Measurements from ENCODE around the gene TMEM272. TPM values are rescaled to one million over a fixed set of nuclear protein-coding genes. Genes with fewer than 3 reads are reported as not detected.
A peak's percentile ranks its signal among the peaks of the same experiment; 100 is the strongest.

TMEM272 gene
- total RNA-seq, 2 experiments from 2014 or later = 0.10 to 0.31 TPM

GRCh38 chr13:51772781-51773180 is 72.2 kb downstream of the TMEM272 start:
- ChIA-PET POLR2A (no interaction called here), CTCF (no interaction called here)
- no peak overlapping the region for H3K27ac Mint-ChIP-seq
- H3K27me3 Mint-ChIP-seq = no peaks in the 10 kb centered on the region
- H3K9me3 Mint-ChIP-seq = no peaks in the 10 kb centered on the region
- no peak for DNase-seq
- no peaks in the 10 kb centered on the region for H3K4me1 Mint-ChIP-seq (ENCODE audit: low read depth)
- peaks cover 2% of the 10 kb centered on the region for H3K36me3 Mint-ChIP-seq
- intact Hi-C loops (cut with micrococcal nuclease) = no loop called here
- H3K4me3 Mint-ChIP-seq = no peak overlapping the region

DNA sequence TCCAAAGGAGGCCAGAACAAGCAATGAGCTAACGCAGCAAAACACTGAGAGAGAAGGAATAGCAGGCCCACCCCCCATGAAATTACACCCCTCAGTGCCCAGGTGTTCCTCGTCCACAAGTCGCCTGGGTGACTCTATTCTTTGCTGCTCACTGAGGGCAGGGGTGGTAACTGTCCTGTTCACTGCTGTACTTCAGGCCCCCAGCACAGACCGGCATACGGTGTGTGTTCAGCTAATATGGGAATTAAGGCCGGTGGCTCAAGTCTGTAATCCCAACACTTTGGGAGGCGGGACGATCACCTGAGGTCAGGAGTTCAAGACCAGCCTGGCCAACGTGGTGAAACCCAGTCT is 72.9 kb downstream of the TMEM272 start:
- ChIA-PET POLR2A (no interaction called here), CTCF (no interaction called here)
- Mint-ChIP-seq H3K9me3 (no peaks in the 10 kb centered on the region), H3K27me3 (no peaks in the 10 kb centered on the region), H3K27ac (no peak overlapping the region), H3K4me3 (no peak overlapping the region), H3K36me3 (peaks cover 2% of the 10 kb centered on the region), H3K4me1 (ENCODE audit: low read depth) (no peaks in the 10 kb centered on the region)
- no peak for DNase-seq
- intact Hi-C loops (cut with micrococcal nuclease) = no loop called here

- Mint-ChIP-seq H3K4me1 (ENCODE audit: low read depth) (no peaks in the 10 kb centered on the region), H3K27me3 (no peaks in the 10 kb centered on the region), H3K9me3 (no peaks in the 10 kb centered on the region), H3K4me3 (no peak overlapping the region), H3K36me3 (peaks cover 2% of the 10 kb centered on the region), H3K27ac (no peak overlapping the region)
- ChIA-PET POLR2A (no interaction called here), CTCF (no interaction called here)
- intact Hi-C loops (cut with micrococcal nuclease) = no loop called here
- DNase-seq = no peak
Measured at GRCh38 chr13:51771418-51772104, 73.4 kb downstream of the TMEM272 start.

GRCh38 chr13:51770681-51771417 is 74.1 kb downstream of the TMEM272 start:
- ChIA-PET POLR2A (no interaction called here), CTCF (no interaction called here)
- DNase-seq = no peak
- intact Hi-C loops (cut with micrococcal nuclease) = no loop called here
- H3K27ac Mint-ChIP-seq = no peak overlapping the region
- no peaks in the 10 kb centered on the region for H3K27me3 Mint-ChIP-seq
- no peaks in the 10 kb centered on the region for H3K9me3 Mint-ChIP-seq
- H3K4me1 Mint-ChIP-seq (ENCODE audit: low read depth) = peaks cover 4% of the 10 kb centered on the region
- peaks cover 2% of the 10 kb centered on the region for H3K36me3 Mint-ChIP-seq
- no peak overlapping the region for H3K4me3 Mint-ChIP-seq

DNA sequence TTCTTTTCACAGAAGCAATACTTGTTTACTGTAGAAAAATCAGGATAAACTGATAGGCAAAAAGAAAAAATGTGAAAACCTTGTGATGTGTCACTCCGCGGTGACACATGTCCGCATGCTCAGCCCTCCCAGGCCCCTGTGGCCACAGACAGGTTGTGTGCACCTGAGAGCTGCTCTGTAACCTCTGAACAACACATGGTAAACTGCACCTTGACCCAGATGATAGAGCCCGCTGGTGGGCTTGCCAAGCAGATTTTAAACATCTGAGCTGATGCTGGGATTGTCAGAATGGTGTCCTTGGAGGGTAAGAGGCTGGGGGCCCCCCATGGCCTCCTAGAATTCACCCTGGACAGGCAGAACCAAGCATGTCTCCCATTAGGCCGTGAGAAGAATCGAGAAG is 74.8 kb downstream of the TMEM272 start:
- no peak for DNase-seq
- POLR2A ChIA-PET = no interaction called here
- H3K4me3 Mint-ChIP-seq = no peak overlapping the region
- no peaks in the 10 kb centered on the region for H3K27me3 Mint-ChIP-seq
- CTCF ChIA-PET = no interaction called here
- H3K9me3 Mint-ChIP-seq = no peaks in the 10 kb centered on the region
- intact Hi-C loops (cut with micrococcal nuclease) = no loop called here
- H3K36me3 Mint-ChIP-seq = peaks cover 2% of the 10 kb centered on the region
- no peak overlapping the region for H3K27ac Mint-ChIP-seq
- H3K4me1 Mint-ChIP-seq (ENCODE audit: low read depth) = peaks cover 11% of the 10 kb centered on the region

- Mint-ChIP-seq H3K9me3 (no peaks in the 10 kb centered on the region), H3K27ac (no peak overlapping the region), H3K27me3 (no peaks in the 10 kb centered on the region), H3K4me1 (ENCODE audit: low read depth) (peaks cover 17% of the 10 kb centered on the region), H3K36me3 (peaks cover 2% of the 10 kb centered on the region), H3K4me3 (no peak overlapping the region)
- CTCF ChIA-PET = no interaction called here
- POLR2A ChIA-PET = no interaction called here
- DNase-seq = no peak
- intact Hi-C loops (cut with micrococcal nuclease) = loop anchor here (10.0 kb wide), 1 partner anchor 155 kb away; no protein-coding TSS in a partner anchor
Measured at GRCh38 chr13:51769455-51770127, 75.4 kb downstream of the TMEM272 start.

DNA sequence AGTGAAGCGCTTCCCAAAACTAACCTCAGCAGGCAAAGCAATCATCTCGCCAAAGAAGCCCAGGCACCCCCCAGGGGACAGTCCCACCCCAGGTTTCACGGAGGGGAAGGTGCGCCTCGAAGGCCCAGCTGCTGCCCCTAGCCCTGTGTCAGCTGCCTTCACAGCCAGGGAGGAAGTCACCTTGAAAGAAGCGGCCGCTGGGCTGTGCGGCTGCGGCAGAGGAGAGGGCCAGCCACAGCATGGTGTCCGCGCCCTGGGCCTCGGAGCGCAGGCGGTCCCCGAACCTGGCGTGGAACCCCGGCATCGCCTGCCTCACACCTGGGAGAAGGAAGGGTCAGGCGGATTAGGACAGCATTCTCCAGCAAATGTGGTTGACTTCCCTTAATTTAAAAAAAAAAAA is 76.0 kb downstream of the TMEM272 start:
- H3K27me3 Mint-ChIP-seq = no peaks in the 10 kb centered on the region
- ChIA-PET CTCF (no interaction called here), POLR2A (no interaction called here)
- H3K27ac Mint-ChIP-seq = no peak overlapping the region
- intact Hi-C loops (cut with micrococcal nuclease) = loop anchor here (10.0 kb wide), 1 partner anchor 154 kb away; no protein-coding TSS in a partner anchor
- H3K4me3 Mint-ChIP-seq = no peak overlapping the region
- H3K4me1 Mint-ChIP-seq (ENCODE audit: low read depth) = peaks cover 22% of the 10 kb centered on the region
- no peaks in the 10 kb centered on the region for H3K9me3 Mint-ChIP-seq
- no peak for DNase-seq
- peaks cover 2% of the 10 kb centered on the region for H3K36me3 Mint-ChIP-seq

DNA sequence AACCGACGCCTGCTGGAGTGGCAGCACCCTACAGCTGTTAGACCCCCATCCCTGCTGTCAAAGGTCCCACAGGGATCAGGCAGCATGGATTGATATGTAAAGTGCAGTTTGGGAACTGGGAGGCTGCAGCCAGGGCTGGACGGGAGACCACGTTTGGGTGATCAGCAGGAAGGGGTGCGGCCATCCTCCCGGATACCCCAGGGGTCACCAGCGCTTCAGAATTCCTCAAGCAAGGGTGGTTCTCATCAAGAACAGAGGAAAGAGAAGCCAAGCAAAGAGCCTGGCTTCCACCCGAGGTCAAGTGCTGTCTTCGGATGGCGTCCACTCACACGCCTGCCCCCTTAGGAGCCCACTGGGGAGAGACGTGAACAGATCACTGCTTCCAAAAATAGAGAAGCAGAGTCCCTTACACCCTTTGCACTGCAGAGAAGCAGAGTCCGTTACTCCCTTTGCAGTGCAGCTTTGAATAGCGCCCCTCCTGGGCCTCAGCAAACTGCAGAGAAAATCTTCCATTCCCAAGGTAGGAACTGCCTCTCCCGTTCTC is 76.5 kb downstream of the TMEM272 start:
- H3K4me3 Mint-ChIP-seq = no peak overlapping the region
- H3K27me3 Mint-ChIP-seq = no peaks in the 10 kb centered on the region
- no peak overlapping the region for H3K27ac Mint-ChIP-seq
- H3K36me3 Mint-ChIP-seq = peaks cover 2% of the 10 kb centered on the region
- ChIA-PET CTCF (interaction anchor here (2.4 kb wide), 1 partner anchor 29 kb away, joined by 6 read pairs; no protein-coding TSS in a partner anchor), POLR2A (no interaction called here)
- peaks cover 26% of the 10 kb centered on the region for H3K4me1 Mint-ChIP-seq (ENCODE audit: low read depth)
- intact Hi-C loops (cut with micrococcal nuclease) = loop anchor here (10.0 kb wide), 1 partner anchor 154 kb away; no protein-coding TSS in a partner anchor
- no peaks in the 10 kb centered on the region for H3K9me3 Mint-ChIP-seq
- DNase-seq = no peak

DNA sequence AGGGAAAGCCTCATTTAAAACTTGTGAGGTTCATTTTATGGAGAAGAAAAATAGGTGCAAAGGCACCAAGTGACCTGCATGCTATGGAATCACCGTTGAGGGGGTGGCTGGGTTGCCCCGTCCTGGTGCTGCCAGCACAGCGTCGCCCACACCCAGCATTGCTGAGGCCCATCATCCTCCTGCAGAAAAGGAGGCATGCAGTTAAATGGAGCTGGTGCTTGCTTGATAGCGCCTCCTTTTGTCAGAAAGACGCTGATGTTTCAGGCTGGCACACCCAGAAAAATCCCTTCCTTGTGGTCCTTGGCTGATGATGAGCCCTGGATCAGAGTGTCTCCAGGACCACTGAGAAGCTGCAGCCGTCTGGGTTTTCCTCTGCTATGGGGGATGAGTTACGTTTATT is 77.9 kb downstream of the TMEM272 start:
- no peaks in the 10 kb centered on the region for H3K27me3 Mint-ChIP-seq
- POLR2A ChIA-PET = no interaction called here
- H3K27ac Mint-ChIP-seq = no peak overlapping the region
- no peak overlapping the region for H3K4me3 Mint-ChIP-seq
- peaks cover 2% of the 10 kb centered on the region for H3K36me3 Mint-ChIP-seq
- CTCF ChIA-PET = interaction anchor here (1.0 to 2.4 kb wide), 2 partner anchors 30 to 314 kb away, joined by 3 to 6 read pairs; no protein-coding TSS in a partner anchor
- DNase-seq = peak; percentile 23
- intact Hi-C loops (cut with micrococcal nuclease) = loop anchor here (10.0 kb wide), 1 partner anchor 152 kb away; no protein-coding TSS in a partner anchor
- H3K4me1 Mint-ChIP-seq (ENCODE audit: low read depth) = peaks cover 39% of the 10 kb centered on the region
- no peaks in the 10 kb centered on the region for H3K9me3 Mint-ChIP-seq

DNA sequence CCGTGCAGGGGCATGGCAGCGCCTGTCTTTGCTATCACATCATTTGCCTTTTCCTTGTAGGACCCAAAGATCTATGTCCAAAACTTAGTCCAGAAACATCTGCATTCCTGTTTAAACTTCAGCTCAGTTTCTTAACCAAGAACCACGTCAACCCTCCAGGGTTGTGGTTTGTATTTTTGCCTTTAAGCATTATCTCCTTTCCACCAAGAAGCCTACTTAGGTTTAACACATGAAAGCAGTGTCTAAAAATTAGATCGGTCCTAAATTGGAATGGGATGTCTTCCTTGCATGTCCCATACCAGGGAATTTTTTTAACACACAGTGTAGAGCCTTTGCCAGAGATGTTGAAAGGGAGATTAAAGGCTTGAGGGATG is 79.8 kb downstream of the TMEM272 start:
- CTCF ChIA-PET = interaction anchor here (1.2 to 2.3 kb wide), 3 partner anchors 25 to 479 kb away, joined by 3 to 10 read pairs (median 3); no protein-coding TSS in a partner anchor
- Mint-ChIP-seq H3K36me3 (peaks cover 4% of the 10 kb centered on the region), H3K4me1 (ENCODE audit: low read depth) (peaks cover 42% of the 10 kb centered on the region), H3K9me3 (no peaks in the 10 kb centered on the region), H3K27me3 (no peaks in the 10 kb centered on the region), H3K4me3 (peak overlapping the region; percentile 77), H3K27ac (peak overlapping the region; percentile 95)
- no peak for DNase-seq
- POLR2A ChIA-PET = interaction anchor here (1.3 to 1.8 kb wide), 6 partner anchors 36 to 322 kb away, joined by 3 to 14 read pairs (median 4); partner anchors contain the start of gene INTS6
- intact Hi-C loops (cut with micrococcal nuclease) = loop anchor here (2.0 to 10.0 kb wide), 3 partner anchors 28 to 150 kb away; no protein-coding TSS in a partner anchor

- ChIA-PET POLR2A (interaction anchor here (1.3 to 1.8 kb wide), 7 partner anchors 36 to 321 kb away, joined by 3 to 14 read pairs (median 5); partner anchors contain the start of gene INTS6), CTCF (interaction anchor here (0.8 to 2.3 kb wide), 6 partner anchors 25 to 478 kb away, joined by 3 to 10 read pairs (median 3); no protein-coding TSS in a partner anchor)
- Mint-ChIP-seq H3K4me3 (peak overlapping the region; percentile 77), H3K36me3 (peaks cover 8% of the 10 kb centered on the region), H3K4me1 (ENCODE audit: low read depth) (peaks cover 42% of the 10 kb centered on the region), H3K27me3 (no peaks in the 10 kb centered on the region), H3K27ac (peak overlapping the region; percentile 95), H3K9me3 (no peaks in the 10 kb centered on the region)
- intact Hi-C loops (cut with micrococcal nuclease) = loop anchor here (1.0 to 10.0 kb wide), 6 partner anchors 28 to 311 kb away; partner anchors contain the start of gene INTS6
- peak; percentile 81 for DNase-seq
Measured at GRCh38 chr13:51764184-51765141, 80.5 kb downstream of the TMEM272 start.

All from activated CD4-positive, alpha-beta memory T cell treated with anti-CD3 and anti-CD28 coated beads for 36 hours (primary cell).